CD4-positive, alpha-beta T cell treated with Interleukin-17A for 4 hours (primary cell): ENCODE measurements around the gene NCBP1.
A peak's percentile ranks its signal among the peaks of the same experiment; 100 is the strongest.
"Not testable (repeated sequence)": the region's sequence is repeated elsewhere in the genome, so short reads cannot be mapped to it uniquely, and the experiment has no call there.

ENCODE experiments used
- DNase-seq: peaks from one replicate; pipeline ENCODE4 v3.0.0-alpha.2; 2020; ENCODE audit warnings: mixed read lengths

The NCBP1 gene

DNA sequence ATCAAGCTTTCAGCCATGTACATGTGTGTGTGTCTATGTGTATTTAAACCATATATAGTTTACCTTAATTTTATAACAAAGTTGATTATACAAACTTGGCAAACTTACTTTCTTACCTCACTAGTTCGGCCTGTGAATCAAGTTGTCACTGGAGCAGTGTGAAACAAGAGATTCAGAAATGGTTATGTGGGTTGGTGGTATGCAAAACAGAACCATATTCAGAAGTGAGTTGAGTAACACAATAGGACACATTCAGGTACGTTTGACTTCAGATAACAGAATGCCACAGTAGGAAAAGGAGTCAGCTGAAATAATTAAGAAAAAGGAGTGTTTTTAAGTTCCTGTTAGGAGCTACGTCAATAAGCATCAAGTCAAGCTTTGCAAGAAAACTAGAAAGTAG, 42.0 kb downstream of the NCBP1 start:
- no peak for DNase-seq

DNA sequence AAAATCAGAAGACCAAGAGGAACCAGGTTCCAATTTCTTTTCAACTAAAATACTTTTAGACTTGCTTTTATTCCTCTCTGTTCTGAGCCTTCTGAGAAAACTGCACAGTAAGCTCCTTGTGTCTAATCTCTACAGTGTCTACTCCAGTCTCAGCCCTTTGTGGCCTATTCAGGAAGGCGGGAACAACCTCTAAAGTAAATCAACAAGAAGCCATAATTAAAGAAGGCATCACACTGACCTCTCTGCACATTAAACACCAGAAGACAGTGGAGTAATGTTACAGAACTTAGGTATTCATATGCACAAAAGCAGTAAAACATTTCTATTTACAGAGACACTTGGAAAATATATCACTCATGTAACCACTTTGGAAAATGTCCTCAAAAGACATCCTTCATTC, 48.6 kb downstream of the NCBP1 start:
- DNase-seq: no peak

DNA sequence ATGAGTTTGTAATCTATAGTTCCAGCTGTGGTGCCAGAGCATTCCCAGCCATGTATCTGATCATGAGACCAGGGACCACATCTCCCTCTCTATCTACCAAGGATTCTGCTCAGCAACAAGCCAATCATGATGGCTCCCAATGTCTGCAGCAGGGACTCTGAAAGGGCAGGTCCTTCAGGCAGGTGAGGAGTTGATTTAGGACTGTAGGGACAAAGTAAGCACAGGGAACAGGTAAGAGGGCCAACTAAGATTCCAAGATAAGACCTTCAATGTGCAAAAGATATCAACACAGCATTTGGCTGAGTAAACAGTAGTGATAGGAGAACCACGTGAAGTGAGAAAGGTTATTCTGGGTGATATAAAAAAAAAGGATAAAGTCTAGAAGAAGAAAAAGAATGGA, 55.0 kb downstream of the NCBP1 start:
- DNase-seq: no peak

DNA sequence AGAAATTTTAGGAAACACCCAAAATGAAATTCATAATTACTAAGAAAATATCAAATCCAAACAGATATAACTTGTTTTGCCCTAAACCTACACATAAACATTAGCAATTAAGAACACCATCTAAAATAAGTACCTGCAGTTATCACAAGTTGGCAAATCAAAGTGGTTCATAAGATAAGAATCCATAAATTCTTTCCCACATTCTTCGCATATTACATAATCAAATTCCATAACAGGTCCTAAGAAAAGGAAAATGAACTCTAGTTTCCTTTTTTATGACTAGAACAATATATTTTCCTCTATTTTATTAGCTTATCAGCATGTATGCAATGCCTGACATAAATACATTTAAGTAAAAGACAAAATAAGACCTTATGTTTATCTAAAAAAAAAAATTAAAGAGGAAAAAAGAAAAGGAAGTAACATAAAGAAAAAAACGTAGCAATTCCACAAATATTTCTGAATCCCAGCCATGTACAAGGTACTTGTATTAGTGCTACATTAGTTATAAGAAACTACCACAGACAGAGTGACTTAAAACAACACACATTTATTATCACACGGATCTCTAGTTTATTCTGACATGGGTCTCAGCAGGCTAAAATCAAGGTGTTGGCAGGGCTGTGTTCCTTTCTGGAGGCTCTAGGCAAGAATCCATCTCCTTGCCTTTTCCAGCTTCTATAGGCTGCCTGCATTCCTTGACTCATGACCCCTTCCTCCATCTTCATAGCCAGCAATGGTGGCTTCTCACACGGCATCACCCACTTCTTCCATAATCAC, 56.0 kb downstream of the NCBP1 start:
- no peak for DNase-seq

DNA sequence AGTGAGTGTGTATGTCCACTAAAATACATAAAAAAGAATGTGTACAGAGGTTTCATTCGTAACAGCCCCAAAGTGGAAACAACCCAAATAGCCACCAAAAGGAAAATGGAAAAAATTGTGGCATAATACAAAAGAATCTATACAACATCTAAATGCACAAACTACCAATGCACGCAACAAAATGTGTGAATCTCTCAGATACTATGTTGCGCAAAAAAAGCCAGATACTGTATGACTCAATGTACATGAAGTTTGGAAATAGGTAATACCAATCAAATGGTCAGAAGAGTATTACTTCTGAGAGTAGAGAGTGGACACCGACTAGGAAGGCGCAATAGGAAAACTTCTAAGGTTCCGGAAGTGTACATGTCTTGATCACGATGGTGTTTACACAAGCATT, 61.1 kb downstream of the NCBP1 start:
- DNase-seq: no peak

DNA sequence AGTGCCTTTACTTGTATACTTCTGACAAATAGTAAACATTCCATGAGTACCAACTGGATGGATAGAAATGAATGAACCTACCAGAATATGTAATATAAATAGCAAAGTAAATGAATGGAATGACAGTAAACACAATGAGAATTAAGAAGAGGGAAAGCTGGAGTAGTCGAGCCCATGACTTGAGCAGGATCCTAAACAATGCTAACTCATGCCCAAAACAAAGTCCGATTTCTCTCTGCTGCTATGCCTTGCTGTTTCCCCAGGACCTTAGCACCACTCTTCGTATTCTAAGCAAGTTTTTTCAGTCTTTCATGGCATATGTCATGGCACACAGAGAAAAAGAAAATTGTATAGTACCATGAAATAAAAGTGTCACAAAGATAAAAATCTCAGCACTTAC, 61.8 kb downstream of the NCBP1 start:
- DNase-seq: no peak

DNA sequence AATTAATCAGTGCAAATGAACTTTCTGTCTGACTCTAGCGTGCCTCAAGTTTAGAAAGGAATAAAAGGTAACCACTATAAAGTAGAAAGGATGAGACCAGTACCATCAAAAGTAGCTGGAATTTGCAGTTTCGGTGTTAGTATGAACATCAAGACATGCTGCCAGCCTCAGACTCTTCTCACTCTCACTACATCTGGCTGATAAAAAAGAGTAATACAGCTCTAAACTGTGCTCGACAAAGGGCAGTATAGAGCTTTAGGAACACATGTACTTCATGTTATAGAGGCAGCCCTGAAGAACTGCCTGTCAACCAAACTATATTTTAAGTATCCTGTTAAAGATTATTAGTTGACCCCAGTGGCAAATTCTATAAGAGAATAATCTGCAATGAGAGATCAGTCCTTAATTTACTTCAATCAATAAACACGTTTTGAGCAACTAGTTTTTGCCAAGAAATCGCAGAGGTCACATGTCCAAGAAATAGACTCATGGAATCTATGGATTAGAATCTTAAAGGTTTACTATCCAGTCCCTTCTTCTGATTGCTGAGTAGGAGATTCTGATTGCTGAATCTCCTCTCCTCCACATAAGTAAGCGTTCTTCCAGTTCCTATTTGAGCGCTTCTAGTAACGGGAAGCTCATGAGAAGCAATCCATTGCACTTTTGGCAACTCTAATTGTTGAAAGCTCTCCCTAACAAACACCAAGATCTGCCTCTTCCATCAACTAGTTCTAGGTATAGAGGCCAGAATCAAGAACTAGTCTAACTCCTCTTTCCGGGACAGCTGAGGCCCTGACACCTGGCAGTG, 62.6 kb downstream of the NCBP1 start:
- DNase-seq: no peak

DNA sequence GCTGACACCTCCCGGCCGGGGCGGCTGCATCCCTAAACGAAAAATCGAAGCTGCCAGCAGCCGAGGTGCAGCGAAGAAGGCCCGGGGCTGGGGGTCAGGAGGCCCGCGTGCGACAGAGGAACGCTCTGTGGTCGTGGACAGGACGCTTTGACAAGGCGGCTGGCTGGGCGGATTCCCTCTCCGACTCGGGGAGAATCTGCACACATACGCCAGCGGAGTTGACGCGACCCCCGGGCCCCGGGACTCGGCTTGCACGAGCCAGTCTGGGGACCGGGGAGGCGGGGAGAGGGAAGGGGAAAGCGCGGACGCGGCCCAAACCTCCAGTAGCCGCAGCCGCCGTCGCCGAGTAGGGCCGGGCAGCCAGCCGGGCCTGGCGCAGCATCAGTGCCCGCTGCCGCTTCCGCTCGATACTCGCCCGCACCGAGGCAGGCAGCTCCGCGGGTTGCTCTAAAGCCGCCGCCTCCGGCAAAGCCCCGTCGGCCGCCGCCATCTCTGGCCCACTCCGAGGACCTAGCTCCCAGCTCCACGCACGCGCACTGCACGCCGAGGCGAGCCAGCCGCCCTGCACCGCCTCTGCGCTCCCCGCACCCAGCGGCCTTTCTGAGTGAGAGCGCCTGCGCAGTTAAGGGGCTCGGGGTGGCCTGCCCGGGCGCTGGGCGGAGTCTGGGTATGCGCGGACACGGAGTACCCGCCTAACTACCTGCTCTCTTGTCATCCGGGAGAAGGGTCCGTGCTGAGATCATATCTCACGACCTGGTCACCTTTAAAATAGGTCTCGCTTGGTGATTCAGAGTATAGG, 63.4 kb downstream of the NCBP1 start, which contains the start of gene XPA:
XPA (minus strand) TSS at position 538 of the 799 bp plus-strand sequence; CDS start at position 490, 48 bp downstream.
- DNase-seq: peak; percentile 98

DNA sequence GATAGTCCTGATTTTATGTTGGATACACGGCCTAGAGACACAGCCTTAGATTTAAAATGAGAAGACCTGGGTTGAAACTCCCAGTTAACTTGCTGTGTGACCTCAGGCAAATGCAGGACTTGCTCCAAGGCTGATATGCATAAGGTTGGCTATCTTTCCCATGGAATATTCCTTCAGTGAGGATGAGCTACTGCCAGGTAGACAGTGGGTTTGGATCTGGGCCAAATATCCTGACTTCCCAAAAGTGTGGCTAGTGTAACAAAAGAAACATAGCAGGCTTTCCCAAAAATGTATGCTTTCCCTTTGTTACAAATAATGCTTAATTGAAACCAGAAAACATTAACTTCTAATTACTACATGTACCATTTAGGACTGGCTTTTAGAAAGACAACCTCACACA, 64.2 kb downstream of the NCBP1 start:
- no peak for DNase-seq

DNA sequence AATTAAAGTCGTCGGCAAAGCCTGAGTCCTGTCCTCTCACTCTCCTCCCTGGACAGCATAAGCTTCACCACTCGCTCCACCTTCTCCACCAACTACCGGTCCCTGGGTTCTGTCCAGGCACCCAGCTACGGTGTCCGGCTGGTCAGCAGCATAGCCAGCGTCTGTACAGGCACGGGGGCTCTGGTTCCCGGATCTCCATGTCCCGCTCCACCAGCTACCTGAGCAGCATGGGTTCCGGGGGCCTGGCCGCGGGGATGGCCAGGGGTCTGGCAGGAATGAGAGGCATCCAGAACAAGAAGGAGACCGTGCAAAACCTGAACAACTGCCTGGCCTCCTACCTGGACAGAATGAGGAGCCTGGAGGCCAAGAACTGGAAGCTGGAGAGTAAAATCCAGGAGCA, 65.2 kb downstream of the NCBP1 start:
- no peak for DNase-seq

DNA sequence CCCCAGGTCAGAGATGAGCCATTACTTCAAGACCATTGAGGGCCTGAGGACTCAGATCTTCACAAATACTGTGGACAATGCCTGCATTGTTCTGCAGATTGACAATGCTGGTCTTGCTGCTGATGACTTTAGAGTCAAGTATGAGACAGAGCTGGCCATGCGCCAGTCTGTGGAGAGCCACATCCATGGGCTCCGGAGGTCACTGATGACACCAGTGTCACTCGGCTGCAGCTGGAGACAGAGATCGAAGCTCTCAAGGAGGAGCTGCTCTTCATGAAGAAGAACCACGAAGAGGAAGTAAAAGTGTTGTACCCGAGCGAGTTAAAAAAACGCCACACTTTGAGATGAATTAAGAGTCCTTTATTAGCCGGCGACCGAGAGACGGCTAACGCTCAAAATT, 65.7 kb downstream of the NCBP1 start:
- not testable (repeated sequence) for DNase-seq

DNA sequence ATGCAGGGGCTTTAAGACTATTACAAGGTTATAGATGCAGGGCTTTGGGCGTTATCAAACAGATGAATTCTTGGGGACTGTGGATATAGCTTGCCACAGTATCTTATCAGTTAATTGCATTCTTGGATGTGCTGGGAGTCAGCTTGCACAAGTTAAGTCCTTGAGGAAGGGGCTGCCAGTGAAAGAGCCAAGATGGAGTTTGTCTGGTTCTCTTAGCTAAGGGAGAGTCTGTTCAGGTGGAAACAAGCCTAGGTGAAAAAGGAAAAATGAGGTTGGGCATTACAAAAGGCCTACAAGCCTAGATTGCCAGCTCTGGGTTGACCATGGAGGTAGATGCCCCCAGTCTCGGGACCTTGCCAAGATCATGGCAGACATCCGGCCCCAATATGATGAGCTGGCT, 66.2 kb downstream of the NCBP1 start:
- not testable (repeated sequence) for DNase-seq

DNA sequence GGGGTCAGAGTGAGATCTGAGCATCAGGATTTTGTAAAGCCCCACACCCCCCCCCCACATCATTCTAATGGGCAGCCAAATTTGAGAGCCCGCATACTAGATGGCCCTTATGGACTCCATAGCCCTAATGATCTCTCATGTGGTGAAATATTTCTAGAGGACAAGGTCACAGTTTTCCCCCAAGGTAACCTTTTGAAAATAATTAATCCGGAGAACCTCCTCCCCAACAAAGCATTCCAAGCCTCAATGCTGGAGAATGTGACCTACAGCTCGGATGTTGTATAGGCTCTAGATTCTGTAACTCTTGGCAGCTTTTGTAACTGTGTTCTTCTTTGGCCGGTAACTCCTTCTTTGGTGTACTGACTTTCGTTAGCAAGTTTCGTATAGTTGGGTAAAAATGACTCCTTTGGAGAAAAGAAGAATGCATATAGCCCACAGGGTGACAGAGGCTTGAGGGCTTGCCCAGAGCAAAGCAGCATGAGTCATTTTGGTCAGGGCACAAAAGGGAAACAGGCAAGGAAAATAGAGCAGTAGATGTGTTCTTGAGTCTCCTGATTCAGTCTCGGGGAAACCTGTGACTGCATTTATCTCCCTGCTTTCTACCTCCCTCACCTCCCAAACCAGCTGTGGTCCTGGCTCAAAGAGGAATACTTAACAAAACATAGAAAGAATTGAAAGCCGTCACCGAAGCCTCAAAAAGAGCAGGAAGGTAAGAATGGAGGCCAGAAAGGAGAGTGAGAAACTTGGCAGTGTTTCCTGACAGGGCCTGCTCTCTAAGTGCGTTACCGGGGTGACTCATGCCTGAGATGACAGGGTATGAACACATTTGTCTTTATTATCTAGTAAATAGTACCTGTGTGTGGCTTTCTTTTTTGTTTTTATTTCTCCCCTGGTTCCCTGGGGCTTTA, 70.1 kb downstream of the NCBP1 start:
- DNase-seq: peak; percentile 40

DNA sequence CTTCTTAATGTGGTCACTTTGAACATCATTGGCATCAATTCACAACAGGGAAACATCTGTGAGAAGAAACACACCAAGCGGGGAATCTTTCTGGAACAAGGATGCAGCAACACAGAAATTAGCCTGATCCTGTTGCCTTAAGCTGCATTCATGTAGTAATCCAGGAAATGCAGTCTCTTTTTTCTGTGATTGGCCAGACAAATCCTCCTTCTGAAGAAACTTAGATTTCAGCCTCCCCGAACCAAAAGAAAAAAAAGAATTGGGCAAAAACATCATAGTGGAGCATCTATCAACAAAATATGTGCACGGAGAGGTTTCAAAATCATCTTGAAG, 70.7 kb downstream of the NCBP1 start:
- DNase-seq: no peak

DNA sequence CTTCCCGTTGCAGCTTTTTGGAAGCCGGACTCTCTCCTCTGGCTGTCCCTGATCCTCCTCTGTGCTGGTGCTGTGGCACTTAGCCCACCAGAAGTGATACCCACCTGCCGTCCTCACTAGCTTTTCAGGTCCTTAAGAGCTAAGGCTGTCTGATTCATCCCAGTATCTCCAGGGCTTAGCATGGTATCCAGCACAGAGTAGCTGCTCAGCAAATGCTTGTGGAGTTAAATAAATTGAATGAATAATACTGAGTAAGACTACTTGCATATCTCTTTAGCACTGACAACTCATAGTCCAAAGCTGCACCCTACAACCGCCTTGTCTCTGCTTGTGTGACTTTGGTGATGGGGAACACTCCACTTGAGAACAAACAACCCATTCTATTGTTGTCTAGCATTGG, 71.2 kb downstream of the NCBP1 start:
- DNase-seq: no peak

DNA sequence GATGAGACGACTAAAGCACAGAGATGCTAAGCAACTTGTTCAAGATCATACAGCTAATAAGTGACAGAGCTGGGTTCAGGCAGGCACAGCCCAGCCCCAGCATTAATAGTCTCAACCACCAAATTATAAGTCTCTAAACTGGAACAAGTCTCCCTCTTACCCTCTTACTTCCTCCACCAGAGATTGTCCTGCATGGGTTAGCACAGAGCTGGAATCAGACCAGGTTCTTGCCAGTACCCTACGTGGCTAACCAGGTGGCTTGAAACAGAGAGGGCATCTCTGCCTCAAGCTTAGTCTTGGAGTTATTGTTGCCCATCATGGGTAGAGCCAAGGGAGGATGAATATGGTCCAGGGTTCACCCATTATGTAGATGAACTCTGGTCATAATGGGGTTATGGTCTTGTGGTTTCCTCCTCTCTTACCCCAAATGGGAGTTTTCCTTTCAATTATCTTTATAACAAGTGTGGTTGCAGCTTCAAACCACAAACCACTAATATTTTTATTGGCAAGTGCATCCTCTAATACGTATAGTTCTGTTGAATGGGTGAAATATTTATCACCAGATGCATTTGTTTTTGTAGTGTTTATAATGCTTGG, 71.8 kb downstream of the NCBP1 start:
- DNase-seq: no peak

DNA sequence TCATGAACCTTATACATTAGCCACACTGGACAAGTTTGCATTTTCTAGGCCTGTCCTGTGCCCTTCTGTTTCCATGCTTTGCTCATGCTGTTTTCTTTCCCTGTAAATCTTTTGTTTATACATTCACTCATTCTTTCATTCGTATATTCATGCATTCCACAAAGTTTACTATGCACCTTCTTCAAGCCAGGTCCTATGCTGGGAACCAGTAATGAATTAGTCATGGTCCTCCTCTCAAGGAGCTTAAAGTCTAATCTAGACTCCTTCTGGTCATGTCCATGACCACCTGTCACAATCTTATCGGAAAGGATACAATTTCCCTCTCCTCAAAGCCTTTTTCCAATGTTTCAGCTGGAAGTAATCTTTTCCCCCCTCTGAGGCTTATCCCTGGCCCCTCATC, 72.6 kb downstream of the NCBP1 start:
- no peak for DNase-seq

DNA sequence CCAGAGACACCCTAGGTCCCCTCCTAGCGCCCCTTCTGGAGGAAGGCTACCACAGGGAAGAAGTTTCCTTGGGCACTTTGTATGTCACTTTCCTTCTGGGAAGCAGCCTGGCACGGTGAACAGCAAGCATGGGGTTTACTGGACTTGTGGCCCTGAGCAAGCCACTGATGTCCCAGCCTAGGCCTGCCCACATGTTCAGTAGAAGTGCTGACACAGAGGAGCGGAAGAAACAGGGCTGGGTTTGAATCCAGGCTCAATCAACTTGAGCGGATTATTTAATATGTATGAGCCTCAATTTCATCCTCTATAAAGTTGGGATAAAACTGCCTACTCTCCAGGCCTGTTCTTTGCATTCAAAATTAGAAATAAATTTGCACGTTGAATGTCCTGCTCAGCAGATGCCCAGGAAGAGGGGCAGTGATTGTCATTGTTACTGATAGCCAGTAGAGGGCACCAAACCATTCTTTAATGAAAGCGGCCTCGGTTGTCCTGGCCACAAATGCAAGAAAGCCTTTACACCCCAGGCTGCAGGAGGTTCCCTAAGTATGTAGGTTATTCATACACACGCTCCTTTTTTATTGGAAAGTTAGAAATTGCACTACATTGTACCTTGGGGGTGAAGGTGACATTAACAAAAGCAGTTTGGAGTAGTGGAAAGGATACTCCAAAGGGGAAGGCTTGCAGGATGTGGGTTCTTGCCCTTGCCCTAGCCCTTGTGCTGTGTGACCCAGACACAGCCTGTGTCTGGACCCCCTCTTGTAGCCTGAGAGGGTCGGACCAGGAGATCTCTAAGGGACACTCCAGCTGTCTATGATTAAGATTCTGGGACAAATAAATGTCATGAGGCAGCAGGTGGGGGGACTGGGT, 77.0 kb downstream of the NCBP1 start:
- DNase-seq: peak; percentile 59

DNA sequence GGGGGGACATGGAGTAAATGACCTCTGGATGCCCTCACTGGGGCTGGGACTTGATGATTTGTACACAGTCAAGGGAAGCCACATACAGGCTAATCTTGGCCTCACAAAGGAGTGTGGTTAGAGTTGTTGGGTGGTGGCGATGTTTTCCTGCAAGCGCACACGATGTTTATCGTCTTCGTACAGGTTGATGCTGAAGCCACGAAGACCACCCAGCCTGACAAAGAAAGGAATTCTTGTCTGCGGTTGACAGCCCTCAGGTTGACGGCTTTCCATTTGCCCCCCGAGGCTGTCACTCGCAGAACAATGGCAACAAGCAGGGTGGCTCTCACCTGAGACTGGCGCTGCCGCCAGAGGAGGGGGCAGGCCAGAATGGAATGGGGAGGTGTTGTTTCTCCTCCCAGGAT, 77.6 kb downstream of the NCBP1 start:
- no peak for DNase-seq

DNA sequence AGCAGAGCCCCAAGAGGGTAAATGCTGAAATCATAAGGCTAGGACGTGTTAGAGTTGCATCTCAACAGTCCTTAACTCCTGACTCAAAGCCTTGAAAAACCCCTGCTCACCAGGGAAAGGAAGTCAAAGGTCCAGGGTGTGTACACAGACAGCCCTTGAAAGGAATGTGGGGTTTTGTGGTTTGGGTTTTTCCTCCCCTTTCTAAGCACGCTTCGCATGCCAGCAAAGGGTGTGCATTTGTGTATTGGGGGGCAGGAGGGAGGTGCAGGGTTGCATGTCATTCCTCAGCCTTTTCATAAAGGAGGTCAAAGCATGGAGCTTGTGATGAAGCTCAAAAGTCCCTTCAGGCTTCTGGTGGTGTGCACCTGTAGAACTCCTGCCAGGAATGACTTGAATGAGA, 80.8 kb downstream of the NCBP1 start:
- DNase-seq: peak; percentile 38

DNA sequence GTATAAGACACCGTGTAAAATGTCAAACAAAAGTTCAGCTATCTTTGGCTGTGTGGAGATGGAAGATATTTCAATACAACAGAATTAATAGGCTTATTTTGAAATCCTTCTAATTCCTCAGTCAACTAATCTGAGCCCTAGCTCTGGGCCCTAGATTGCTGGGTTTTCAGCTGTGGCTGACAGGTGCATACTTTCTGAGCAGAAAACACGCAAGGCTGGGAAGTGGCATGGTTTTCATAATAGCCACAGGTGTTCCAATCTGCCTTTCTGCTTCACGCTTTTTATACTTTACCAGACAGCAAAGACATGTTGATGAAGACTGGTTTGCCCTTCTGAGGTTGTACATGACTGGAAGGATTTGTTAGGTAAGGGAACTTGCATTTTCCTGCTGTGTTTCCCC, 84.2 kb downstream of the NCBP1 start:
- no peak for DNase-seq
